Measurements from ENCODE around the gene TMEM165. TPM values are rescaled to one million over a fixed set of nuclear protein-coding genes. Genes with fewer than 3 reads are reported as not detected.

TMEM165 gene
- total RNA-seq, 6 experiments from 2014 or later, result 93.9 to 111 (median 96.2) TPM

DNA sequence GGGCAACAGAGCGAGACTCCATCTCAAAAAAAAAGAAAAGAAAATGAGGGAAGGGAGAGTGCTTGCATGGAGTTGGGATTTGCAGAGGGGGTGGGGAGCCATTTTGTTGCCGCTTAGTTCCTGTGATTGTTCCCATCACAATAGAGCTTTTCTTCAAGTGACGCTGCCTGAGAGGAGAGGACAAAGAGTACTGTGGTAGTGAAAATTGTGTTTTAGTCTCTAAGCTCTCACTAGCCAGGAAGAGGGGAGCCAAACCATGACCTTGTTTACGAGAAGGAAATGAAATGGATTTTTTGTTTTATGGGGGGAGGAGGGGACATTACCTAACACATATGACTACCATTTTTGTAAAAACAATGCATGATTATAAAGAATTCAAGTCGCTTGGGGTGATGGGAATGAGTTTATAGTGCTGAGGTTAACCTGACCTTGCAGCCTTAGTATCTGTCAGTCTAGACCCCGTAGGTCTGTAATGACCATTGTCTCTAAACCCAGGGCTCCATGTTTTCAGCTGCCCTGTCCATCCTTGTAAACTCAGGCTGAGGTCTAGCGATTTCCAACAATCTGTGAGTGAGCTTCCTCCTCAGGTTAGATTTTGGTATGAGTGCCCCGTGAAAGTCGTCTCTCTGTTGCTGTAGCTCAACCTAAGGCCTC, 30.9 kb upstream of the TMEM165 start:
- Mint-ChIP-seq H3K4me3 (no peak overlapping the region), H3K27me3 (ENCODE audit: insufficient read depth) (no peaks in the 10 kb centered on the region; the same call in none of the 2 replicates)
- DNase-seq, result no peak

DNA sequence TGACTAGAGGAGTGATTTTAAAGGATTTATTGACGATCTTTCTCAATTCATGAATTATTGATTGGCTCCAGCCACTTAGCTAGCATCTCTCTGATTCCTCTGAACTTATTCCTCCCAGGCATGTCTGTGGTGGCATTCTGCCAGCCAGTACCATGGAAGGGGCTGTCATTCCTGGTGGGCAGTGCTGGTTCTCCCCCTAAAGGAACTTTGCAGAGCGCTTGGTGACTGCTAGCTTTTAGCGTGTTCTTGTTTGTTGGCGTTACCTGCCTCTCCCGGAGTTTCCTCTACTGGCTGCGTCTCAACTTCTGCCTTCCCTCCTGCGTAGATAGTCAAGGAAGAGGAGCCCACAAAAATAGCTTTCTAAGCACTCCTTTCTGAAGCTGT, 30.4 kb upstream of the TMEM165 start:
- H3K9me3 Mint-ChIP-seq, result no peaks in the 10 kb centered on the region
- no peak overlapping the region for H3K27ac Mint-ChIP-seq
- TF ChIP-seq, protein P1, sequence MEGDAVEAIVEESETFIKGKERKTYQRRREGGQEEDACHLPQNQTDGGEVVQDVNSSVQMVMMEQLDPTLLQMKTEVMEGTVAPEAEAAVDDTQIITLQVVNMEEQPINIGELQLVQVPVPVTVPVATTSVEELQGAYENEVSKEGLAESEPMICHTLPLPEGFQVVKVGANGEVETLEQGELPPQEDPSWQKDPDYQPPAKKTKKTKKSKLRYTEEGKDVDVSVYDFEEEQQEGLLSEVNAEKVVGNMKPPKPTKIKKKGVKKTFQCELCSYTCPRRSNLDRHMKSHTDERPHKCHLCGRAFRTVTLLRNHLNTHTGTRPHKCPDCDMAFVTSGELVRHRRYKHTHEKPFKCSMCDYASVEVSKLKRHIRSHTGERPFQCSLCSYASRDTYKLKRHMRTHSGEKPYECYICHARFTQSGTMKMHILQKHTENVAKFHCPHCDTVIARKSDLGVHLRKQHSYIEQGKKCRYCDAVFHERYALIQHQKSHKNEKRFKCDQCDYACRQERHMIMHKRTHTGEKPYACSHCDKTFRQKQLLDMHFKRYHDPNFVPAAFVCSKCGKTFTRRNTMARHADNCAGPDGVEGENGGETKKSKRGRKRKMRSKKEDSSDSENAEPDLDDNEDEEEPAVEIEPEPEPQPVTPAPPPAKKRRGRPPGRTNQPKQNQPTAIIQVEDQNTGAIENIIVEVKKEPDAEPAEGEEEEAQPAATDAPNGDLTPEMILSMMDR (IDR thresholded peaks at IDR 0.05), result no peak
- no peak for DNase-seq
- peaks cover 6% of the 10 kb centered on the region; the same call in 1 of the 2 replicates for H3K4me1 Mint-ChIP-seq (ENCODE audit: low read depth)
- H3K27me3 Mint-ChIP-seq (ENCODE audit: insufficient read depth), result no peaks in the 10 kb centered on the region; the same call in none of the 2 replicates
- H3K36me3 Mint-ChIP-seq (ENCODE audit: low read depth), result peaks cover 17% of the 10 kb centered on the region
- no peak overlapping the region for H3K4me3 Mint-ChIP-seq

More for the DNA sequence above, 30.9 kb upstream of the TMEM165 start:
- no peaks in the 10 kb centered on the region for H3K9me3 Mint-ChIP-seq
- peaks cover 12% of the 10 kb centered on the region for H3K36me3 Mint-ChIP-seq (ENCODE audit: low read depth)
- H3K4me1 Mint-ChIP-seq (ENCODE audit: low read depth), result peaks cover 6% of the 10 kb centered on the region; the same call in 1 of the 2 replicates
- no peak overlapping the region for H3K27ac Mint-ChIP-seq
- TF ChIP-seq, protein P1 (IDR thresholded peaks at IDR 0.05), result no peak

DNA sequence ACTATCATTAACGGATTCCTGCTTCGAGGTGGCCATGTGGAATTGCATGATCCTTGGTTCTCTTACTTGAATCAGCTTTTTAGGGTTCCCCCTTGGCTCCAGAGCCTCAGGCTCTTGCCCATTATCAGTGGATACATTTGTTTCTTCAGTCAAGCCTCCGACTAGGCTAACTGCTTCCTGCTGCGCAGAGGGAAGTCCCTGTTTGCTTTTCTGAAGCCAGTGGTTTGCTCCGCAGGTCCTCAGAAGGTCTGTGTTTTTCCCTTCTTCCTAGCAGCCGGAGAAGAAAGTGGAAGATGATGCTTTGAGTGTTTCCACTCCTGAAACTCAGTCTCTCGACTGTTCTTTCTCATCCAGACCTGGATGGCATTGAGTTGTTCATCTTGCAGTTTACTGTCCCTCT, 29.1 kb upstream of the TMEM165 start:
- H3K9me3 Mint-ChIP-seq, result no peaks in the 10 kb centered on the region
- no peaks in the 10 kb centered on the region; the same call in 1 of the 2 replicates for H3K27me3 Mint-ChIP-seq (ENCODE audit: insufficient read depth)
- peaks cover 17% of the 10 kb centered on the region for H3K36me3 Mint-ChIP-seq (ENCODE audit: low read depth)
- peaks cover 5% of the 10 kb centered on the region; the same call in 1 of the 2 replicates for H3K4me1 Mint-ChIP-seq (ENCODE audit: low read depth)
- no peak overlapping the region for H3K4me3 Mint-ChIP-seq
- TF ChIP-seq, protein P1 (IDR thresholded peaks at IDR 0.05), result no peak
- no peak for DNase-seq
- no peak overlapping the region for H3K27ac Mint-ChIP-seq

DNA sequence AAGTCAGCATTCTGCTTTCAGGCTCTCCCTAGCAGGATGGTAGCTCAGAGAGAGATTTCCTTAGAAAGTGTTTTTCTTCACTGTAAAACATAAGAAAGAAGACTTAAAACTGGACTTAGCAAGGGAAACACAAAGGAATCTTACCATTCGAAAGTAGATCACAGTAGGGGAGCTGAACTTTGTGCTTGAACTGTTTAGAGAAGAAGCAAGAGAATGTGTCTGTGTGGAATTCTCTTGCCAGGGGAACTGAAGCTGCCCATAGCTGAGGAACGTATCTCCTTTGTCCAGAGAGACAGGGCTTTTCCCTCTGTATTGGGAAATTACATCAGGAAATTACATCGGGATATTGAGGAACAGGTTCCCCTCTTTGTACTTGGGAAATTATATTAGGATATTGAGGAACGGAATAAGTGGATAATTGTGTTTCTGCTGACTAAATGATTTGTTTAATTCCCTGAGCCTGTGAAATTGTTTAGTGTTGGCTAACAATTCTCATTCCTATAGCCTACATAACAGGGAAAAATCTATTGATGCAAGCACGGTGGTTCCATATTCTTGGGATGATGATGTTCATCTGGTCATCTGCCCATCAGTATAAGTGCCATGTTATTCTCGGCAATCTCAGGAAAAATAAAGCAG, 28.6 kb upstream of the TMEM165 start:
- Mint-ChIP-seq H3K4me1 (ENCODE audit: low read depth) (peaks cover 2% of the 10 kb centered on the region; the same call in 1 of the 2 replicates), H3K27ac (no peak overlapping the region), H3K27me3 (ENCODE audit: insufficient read depth) (no peaks in the 10 kb centered on the region; the same call in 1 of the 2 replicates), H3K9me3 (no peaks in the 10 kb centered on the region), H3K36me3 (ENCODE audit: low read depth) (peaks cover 17% of the 10 kb centered on the region), H3K4me3 (no peak overlapping the region)
- TF ChIP-seq, protein P1 (IDR thresholded peaks at IDR 0.05), result no peak
- no peak for DNase-seq

DNA sequence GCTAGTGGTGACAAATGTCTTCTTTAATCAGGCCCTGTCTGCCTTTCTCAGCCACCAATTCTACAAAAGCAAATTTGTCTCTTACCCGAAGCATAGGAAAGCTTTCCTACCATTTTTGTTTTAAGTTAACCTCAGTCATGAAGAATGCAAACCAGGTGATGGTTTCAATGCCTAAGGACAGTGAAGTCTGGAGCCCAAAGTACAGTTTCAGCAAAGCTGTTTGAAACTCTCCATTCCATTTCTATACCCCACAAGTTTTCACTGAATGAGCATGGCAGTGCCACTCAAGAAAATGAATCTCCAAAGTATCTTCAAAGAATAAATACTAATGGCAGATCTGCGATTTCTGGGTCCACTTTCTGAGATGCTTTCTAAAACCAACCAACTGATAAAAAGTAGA, 25.8 kb upstream of the TMEM165 start:
- no peak for DNase-seq
- Mint-ChIP-seq H3K27me3 (ENCODE audit: insufficient read depth) (no peaks in the 10 kb centered on the region; the same call in 1 of the 2 replicates), H3K9me3 (no peaks in the 10 kb centered on the region), H3K27ac (no peak overlapping the region), H3K4me1 (ENCODE audit: low read depth) (peaks cover 6% of the 10 kb centered on the region; the same call in 1 of the 2 replicates), H3K36me3 (ENCODE audit: low read depth) (peaks cover 12% of the 10 kb centered on the region; the same call in 1 of the 2 replicates), H3K4me3 (no peak overlapping the region)
- TF ChIP-seq, protein P1 (IDR thresholded peaks at IDR 0.05), result no peak

Measured in HFFc6 (cell line).